NCI-H1092 (cell line): ENCODE measurements around the gene SP110.
"Not testable (repeated sequence)": the region's sequence is repeated elsewhere in the genome, so short reads cannot be mapped to it uniquely, and the experiment has no call there.

ENCODE experiments used
- DNase-seq: peaks from one replicate; lab custom pipeline; 2025; lab: John Stamatoyannopoulos, UW

Gene SP110

DNA sequence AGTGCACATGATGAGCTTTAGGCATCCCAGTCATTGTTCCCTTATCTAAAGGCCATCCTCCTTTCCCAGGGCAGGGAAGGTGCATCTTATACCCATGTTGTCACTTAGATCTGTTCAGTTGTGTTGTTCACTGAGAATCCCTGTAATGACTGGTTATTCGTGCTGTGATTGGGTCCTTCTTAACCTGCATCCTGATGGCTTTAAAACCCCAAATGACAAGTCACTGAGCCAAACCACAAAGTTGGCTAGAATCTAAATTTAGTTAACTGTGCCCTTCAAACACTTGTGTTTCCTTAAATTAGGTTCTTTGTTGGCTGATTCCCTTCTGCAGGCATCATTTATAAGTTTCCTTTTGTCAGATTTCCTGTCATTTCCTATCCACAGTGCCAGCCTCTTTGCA is 92.6 kb downstream of the SP110 start:
- DNase-seq = no peak

DNA sequence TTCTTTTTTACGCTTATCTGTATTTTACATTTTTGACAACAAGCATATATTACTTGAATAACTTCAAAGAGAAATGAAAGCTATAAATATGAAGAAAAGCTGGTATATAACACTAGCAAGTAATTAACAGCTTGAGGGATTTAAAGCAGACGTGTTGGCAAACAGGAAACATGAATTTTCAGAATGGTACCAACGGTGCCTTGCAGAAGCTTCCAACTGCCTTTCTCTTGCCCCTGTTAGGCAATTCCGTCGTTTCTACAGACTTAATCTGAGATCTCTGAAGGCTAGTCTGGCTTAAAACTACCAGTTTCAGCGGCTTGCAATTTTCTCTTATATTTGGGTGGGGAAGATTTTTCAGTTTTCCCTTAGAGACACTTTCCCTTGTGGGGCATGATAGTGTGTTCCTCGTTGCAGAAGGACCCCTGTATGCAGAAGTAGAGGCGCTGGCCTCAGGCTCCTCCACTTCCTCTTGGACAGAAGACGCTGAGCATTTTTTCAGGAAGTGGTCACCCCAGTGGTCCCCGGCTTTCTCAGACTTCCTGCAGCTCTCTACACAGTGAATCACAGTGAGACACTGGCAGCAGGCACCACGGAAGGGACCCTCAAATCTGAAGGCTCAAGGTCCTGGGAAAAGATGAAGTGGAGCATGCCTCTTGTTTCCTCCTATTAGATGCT is 94.9 kb downstream of the SP110 start:
- DNase-seq = no peak

DNA sequence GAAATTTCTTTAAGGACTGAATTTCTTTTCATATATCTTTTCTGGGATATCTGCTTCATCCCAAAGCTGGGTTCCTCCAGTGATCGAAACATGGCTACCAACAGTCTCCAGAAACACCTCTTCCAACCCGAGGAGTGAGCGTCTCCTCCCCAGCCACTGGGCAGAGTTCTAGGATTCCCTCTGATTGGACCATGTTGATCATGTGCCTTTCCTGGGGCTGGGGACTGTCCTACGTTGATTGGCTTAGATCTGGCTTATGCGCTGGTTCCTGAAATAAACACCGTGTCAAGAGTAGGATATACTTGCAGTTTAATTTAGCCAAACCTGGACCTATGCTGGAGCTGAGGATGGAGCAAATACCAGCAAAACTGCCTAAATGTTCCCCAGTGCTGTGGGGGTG is 95.5 kb downstream of the SP110 start:
- DNase-seq = no peak

DNA sequence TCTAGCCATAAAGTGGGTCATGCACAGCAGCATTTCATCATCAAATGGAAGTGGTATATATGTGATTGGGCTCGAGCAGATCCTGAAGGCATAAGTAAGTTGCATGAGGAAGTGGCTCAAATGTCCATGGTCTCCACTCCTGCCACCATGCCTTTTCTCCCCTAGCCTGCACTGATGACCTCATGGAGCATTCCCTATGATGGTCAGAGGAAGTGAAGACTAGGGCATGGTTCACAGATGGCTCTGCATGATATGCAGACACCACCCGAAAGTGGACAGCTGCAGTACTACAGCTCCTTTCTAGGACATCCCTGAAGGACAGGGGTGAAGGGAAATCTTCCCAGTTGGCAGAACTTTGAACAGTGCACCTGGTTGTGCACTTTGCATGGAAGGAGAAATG is 99.4 kb downstream of the SP110 start:
- DNase-seq = not testable (repeated sequence)

DNA sequence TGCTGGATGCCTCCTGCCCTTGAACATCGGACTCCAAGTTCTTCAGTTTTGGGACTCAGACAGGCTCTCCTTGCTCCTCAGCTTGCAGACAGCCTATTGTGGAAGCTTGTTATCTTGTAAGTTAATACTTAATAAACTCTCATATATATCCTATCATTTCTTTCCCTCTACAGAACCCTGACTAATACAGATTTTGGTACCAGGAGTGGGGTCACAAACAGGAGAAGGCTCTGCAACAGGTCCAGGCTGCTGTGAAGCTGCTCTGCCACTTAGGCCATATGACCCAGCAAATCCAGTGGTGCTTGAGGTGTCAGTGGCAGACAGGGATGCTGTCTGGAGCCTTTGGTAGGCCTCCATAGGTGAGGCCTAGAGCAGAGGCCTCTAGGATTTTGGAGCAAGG is 100.0 kb downstream of the SP110 start:
- not testable (repeated sequence) for DNase-seq
